ENCODE data around the gene PHACTR4. TPM values are rescaled to one million over a fixed set of nuclear protein-coding genes. Genes with fewer than 3 reads are reported as not detected.

Gene PHACTR4
- total and polyA plus RNA-seq, 9 of the 15 experiments (the other 6 are each of a cell fraction or from before 2014, with no cell fraction given): 6.4 to 43.6 (median 14.2) TPM

DNA sequence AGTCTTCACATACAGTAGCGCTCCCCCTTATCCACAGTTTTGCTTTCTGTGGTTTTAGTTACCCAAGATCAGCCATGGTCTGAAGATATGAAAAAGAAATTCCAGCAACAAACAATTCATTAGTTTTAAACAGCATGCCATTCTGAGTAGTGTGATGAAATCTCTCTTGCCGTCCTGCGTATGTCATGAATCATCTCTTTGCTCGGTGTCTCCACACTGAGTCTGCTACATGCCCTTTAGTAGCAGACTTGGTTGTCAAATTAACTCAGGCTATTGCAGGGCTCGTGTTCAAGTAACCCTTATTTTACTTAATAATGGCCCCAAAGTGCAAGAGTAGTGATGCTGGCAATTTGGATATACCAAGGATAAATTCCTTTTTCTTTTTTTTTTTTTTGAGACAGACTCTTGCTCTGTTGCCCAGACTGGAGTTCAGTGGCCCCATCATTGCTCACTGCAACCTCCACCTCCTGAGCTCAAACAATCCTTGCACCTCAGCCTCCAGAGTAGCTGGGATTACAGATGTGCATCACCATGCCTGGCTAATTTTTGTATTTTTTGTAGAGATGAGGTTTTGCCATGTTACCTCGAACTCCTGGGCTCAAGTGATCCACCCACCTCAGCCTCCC lies 22.6 kb downstream of the PHACTR4 start (continued):
- TF ChIP-seq, protein P1, sequence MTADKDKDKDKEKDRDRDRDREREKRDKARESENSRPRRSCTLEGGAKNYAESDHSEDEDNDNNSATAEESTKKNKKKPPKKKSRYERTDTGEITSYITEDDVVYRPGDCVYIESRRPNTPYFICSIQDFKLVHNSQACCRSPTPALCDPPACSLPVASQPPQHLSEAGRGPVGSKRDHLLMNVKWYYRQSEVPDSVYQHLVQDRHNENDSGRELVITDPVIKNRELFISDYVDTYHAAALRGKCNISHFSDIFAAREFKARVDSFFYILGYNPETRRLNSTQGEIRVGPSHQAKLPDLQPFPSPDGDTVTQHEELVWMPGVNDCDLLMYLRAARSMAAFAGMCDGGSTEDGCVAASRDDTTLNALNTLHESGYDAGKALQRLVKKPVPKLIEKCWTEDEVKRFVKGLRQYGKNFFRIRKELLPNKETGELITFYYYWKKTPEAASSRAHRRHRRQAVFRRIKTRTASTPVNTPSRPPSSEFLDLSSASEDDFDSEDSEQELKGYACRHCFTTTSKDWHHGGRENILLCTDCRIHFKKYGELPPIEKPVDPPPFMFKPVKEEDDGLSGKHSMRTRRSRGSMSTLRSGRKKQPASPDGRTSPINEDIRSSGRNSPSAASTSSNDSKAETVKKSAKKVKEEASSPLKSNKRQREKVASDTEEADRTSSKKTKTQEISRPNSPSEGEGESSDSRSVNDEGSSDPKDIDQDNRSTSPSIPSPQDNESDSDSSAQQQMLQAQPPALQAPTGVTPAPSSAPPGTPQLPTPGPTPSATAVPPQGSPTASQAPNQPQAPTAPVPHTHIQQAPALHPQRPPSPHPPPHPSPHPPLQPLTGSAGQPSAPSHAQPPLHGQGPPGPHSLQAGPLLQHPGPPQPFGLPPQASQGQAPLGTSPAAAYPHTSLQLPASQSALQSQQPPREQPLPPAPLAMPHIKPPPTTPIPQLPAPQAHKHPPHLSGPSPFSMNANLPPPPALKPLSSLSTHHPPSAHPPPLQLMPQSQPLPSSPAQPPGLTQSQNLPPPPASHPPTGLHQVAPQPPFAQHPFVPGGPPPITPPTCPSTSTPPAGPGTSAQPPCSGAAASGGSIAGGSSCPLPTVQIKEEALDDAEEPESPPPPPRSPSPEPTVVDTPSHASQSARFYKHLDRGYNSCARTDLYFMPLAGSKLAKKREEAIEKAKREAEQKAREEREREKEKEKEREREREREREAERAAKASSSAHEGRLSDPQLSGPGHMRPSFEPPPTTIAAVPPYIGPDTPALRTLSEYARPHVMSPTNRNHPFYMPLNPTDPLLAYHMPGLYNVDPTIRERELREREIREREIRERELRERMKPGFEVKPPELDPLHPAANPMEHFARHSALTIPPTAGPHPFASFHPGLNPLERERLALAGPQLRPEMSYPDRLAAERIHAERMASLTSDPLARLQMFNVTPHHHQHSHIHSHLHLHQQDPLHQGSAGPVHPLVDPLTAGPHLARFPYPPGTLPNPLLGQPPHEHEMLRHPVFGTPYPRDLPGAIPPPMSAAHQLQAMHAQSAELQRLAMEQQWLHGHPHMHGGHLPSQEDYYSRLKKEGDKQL (CRISPR knock-in tag; IDR thresholded peaks at IDR 0.05; ENCODE audit: borderline replicate concordance): no peak
- TF ChIP-seq, protein P2, sequence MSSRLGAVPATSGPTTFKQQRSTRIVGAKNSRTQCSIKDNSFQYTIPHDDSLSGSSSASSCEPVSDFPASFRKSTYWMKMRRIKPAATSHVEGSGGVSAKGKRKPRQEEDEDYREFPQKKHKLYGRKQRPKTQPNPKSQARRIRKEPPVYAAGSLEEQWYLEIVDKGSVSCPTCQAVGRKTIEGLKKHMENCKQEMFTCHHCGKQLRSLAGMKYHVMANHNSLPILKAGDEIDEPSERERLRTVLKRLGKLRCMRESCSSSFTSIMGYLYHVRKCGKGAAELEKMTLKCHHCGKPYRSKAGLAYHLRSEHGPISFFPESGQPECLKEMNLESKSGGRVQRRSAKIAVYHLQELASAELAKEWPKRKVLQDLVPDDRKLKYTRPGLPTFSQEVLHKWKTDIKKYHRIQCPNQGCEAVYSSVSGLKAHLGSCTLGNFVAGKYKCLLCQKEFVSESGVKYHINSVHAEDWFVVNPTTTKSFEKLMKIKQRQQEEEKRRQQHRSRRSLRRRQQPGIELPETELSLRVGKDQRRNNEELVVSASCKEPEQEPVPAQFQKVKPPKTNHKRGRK (tag; IDR thresholded peaks at IDR 0.05): no peak
- TF ChIP-seq EP400 (IDR thresholded peaks at IDR 0.05): peak; percentile 80
- TF ChIP-seq, protein P3, sequence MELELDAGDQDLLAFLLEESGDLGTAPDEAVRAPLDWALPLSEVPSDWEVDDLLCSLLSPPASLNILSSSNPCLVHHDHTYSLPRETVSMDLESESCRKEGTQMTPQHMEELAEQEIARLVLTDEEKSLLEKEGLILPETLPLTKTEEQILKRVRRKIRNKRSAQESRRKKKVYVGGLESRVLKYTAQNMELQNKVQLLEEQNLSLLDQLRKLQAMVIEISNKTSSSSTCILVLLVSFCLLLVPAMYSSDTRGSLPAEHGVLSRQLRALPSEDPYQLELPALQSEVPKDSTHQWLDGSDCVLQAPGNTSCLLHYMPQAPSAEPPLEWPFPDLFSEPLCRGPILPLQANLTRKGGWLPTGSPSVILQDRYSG (tag; conservative IDR thresholded peaks at IDR 0.05; ENCODE audit: low read depth): no peak
- TF ChIP-seq ZFP1 (CRISPR knock-in tag; IDR thresholded peaks at IDR 0.05): no peak
- TF ChIP-seq, protein P4, sequence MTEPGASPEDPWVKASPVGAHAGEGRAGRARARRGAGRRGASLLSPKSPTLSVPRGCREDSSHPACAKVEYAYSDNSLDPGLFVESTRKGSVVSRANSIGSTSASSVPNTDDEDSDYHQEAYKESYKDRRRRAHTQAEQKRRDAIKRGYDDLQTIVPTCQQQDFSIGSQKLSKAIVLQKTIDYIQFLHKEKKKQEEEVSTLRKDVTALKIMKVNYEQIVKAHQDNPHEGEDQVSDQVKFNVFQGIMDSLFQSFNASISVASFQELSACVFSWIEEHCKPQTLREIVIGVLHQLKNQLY (CRISPR knock-in tag; conservative IDR thresholded peaks at IDR 0.05): no peak
- TF ChIP-seq, protein P5, sequence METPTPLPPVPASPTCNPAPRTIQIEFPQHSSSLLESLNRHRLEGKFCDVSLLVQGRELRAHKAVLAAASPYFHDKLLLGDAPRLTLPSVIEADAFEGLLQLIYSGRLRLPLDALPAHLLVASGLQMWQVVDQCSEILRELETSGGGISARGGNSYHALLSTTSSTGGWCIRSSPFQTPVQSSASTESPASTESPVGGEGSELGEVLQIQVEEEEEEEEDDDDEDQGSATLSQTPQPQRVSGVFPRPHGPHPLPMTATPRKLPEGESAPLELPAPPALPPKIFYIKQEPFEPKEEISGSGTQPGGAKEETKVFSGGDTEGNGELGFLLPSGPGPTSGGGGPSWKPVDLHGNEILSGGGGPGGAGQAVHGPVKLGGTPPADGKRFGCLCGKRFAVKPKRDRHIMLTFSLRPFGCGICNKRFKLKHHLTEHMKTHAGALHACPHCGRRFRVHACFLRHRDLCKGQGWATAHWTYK (CRISPR knock-in tag; IDR thresholded peaks at IDR 0.05): no peak
- TF ChIP-seq, protein P6, sequence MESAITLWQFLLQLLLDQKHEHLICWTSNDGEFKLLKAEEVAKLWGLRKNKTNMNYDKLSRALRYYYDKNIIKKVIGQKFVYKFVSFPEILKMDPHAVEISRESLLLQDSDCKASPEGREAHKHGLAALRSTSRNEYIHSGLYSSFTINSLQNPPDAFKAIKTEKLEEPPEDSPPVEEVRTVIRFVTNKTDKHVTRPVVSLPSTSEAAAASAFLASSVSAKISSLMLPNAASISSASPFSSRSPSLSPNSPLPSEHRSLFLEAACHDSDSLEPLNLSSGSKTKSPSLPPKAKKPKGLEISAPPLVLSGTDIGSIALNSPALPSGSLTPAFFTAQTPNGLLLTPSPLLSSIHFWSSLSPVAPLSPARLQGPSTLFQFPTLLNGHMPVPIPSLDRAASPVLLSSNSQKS (CRISPR knock-in tag; IDR thresholded peaks at IDR 0.05): no peak
- TF ChIP-seq KLF13 (tag; IDR thresholded peaks at IDR 0.05; ENCODE audit: borderline replicate concordance, low read depth): no peak
- TF ChIP-seq TRIM28 (IDR thresholded peaks at IDR 0.05): no peak
- TF ChIP-seq ATF1 (CRISPR knock-in tag; IDR thresholded peaks at IDR 0.05): no peak
- peak; percentile 56 for TF ChIP-seq ATF1 (tag; IDR thresholded peaks at IDR 0.05)
- no peak for TF ChIP-seq GABPB1 (CRISPR knock-in tag; IDR thresholded peaks at IDR 0.05)
- 0 out of 4 replicates have a peak, but pooled peaks of 1 of the 2 experiments have one; percentile 31 for TF ChIP-seq KDM1A (IDR thresholded peaks at IDR 0.05)
- no peak for TF ChIP-seq ZNF431 (CRISPR knock-in tag; IDR thresholded peaks at IDR 0.05)
- no peak for TF ChIP-seq ARID2 (IDR thresholded peaks at IDR 0.05)
- TF ChIP-seq HSF4 (CRISPR knock-in tag; IDR thresholded peaks at IDR 0.05; ENCODE audit: borderline replicate concordance): no peak

All from K562 (cell line).